Liver (tissue), 3 donors: ENCODE data around the gene CYB561.

ENCODE experiments used
- HNF4A ChIP-seq, 2 donors: conservative IDR thresholded peaks; 2 replicates each; pipeline ENCODE4 v1.6.1; 2016; ENCODE audit warnings: antibody characterized with exemption in 2 of 2, mild to moderate bottlenecking in 2 of 2
- JUND ChIP-seq, 2 donors: IDR thresholded peaks; 2 replicates each; pipeline ENCODE4 v1.6.1; 2016; ENCODE audit warnings: antibody characterized with exemption in 2 of 2
- SP1 ChIP-seq: IDR thresholded peaks from 2 replicates; pipeline ENCODE4 v1.6.1; 2018; ENCODE audit warnings: antibody characterized with exemption, mild to moderate bottlenecking
- TF ChIP-seq, protein P1 (sequence below): fragments of 150-350 bp; IDR thresholded peaks from 2 replicates; pipeline ENCODE4 v1.5.1; 2017; ENCODE audit warnings: improper control_type of control experiment, low read depth, low read length; ENCODE audit not compliant: missing input control
- TF ChIP-seq, protein P2 (sequence below): IDR thresholded peaks from 2 replicates; pipeline ENCODE4 v1.6.1; 2016; ENCODE audit warnings: antibody characterized with exemption, mild to moderate bottlenecking
- TF ChIP-seq, protein P3 (sequence below): IDR thresholded peaks from 2 replicates; pipeline ENCODE4 v1.6.1; 2016; ENCODE audit warnings: antibody characterized with exemption
- donor health status: healthy.
- donor health status: healthy.

DNA sequence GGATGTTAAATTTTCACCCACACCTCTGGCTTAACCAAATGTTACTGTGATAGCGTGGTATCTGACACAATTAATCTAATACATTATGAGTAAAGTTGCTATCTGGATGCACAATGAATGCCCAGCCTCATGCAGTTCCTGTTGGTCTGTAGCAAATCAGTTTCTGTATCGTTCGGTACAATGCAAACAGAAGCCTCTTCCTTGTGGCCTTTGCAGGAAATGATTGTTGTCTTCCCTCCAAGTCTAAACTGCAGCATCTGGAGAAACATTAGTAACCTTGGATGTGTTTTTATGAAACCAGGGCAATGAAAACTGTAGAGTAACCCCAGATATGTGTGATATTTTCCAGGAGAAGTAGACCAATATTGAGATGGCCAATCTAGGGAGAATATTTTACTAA is 46.8 kb downstream of the CYB561 start:
- TF ChIP-seq, protein P1, sequence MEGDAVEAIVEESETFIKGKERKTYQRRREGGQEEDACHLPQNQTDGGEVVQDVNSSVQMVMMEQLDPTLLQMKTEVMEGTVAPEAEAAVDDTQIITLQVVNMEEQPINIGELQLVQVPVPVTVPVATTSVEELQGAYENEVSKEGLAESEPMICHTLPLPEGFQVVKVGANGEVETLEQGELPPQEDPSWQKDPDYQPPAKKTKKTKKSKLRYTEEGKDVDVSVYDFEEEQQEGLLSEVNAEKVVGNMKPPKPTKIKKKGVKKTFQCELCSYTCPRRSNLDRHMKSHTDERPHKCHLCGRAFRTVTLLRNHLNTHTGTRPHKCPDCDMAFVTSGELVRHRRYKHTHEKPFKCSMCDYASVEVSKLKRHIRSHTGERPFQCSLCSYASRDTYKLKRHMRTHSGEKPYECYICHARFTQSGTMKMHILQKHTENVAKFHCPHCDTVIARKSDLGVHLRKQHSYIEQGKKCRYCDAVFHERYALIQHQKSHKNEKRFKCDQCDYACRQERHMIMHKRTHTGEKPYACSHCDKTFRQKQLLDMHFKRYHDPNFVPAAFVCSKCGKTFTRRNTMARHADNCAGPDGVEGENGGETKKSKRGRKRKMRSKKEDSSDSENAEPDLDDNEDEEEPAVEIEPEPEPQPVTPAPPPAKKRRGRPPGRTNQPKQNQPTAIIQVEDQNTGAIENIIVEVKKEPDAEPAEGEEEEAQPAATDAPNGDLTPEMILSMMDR, result no peak
- TF ChIP-seq, protein P2, sequence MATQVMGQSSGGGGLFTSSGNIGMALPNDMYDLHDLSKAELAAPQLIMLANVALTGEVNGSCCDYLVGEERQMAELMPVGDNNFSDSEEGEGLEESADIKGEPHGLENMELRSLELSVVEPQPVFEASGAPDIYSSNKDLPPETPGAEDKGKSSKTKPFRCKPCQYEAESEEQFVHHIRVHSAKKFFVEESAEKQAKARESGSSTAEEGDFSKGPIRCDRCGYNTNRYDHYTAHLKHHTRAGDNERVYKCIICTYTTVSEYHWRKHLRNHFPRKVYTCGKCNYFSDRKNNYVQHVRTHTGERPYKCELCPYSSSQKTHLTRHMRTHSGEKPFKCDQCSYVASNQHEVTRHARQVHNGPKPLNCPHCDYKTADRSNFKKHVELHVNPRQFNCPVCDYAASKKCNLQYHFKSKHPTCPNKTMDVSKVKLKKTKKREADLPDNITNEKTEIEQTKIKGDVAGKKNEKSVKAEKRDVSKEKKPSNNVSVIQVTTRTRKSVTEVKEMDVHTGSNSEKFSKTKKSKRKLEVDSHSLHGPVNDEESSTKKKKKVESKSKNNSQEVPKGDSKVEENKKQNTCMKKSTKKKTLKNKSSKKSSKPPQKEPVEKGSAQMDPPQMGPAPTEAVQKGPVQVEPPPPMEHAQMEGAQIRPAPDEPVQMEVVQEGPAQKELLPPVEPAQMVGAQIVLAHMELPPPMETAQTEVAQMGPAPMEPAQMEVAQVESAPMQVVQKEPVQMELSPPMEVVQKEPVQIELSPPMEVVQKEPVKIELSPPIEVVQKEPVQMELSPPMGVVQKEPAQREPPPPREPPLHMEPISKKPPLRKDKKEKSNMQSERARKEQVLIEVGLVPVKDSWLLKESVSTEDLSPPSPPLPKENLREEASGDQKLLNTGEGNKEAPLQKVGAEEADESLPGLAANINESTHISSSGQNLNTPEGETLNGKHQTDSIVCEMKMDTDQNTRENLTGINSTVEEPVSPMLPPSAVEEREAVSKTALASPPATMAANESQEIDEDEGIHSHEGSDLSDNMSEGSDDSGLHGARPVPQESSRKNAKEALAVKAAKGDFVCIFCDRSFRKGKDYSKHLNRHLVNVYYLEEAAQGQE, result no peak
- TF ChIP-seq, protein P3, sequence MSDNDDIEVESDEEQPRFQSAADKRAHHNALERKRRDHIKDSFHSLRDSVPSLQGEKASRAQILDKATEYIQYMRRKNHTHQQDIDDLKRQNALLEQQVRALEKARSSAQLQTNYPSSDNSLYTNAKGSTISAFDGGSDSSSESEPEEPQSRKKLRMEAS, result no peak
- no peak for TF ChIP-seq HNF4A (conservative IDR thresholded peaks at IDR 0.05)
- TF ChIP-seq SP1, result no peak
- TF ChIP-seq JUND (IDR thresholded peaks at IDR 0.05), result no peak
